Neural cell (in vitro differentiated cells): ENCODE measurements around the gene SP140L.

Experiments
- EP300 ChIP-seq: fragments of 450-650 bp; conservative IDR thresholded peaks from 2 replicates; pipeline ENCODE4 v1.6.1; 2014; ENCODE audit warnings: antibody characterized with exemption, mild to moderate bottlenecking, moderate library complexity; ENCODE audit not compliant: poor library complexity, severe bottlenecking
- EZH2 ChIP-seq: fragments of 200-600, 300-800 bp; shearing (Covaris generic), sonication (generic); IDR thresholded peaks from 2 replicates; pipeline ENCODE4 v1.6.1; 2014; ENCODE audit warnings: antibody characterized with exemption, low read length, borderline replicate concordance, mild to moderate bottlenecking; ENCODE audit not compliant: insufficient read depth, poor library complexity, severe bottlenecking
- POLR2AphosphoS5 ChIP-seq: IDR thresholded peaks from 2 replicates; pipeline ENCODE4 v1.6.1; 2012
- SMC3 ChIP-seq: fragments of 450-650 bp; conservative IDR thresholded peaks from 2 replicates; pipeline ENCODE4 v1.6.1; 2014; ENCODE audit warnings: antibody characterized with exemption, mild to moderate bottlenecking, moderate library complexity; ENCODE audit not compliant: poor library complexity
- TAF1 ChIP-seq: IDR thresholded peaks from 2 replicates; pipeline ENCODE4 v1.6.1; 2012; ENCODE audit warnings: low read depth
- TF ChIP-seq, protein P1 (sequence below): fragments of 450-650 bp; IDR thresholded peaks from 2 replicates; pipeline ENCODE4 v1.5.1; 2014; ENCODE audit warnings: antibody characterized with exemption, mild to moderate bottlenecking, moderate library complexity; ENCODE audit not compliant: poor library complexity, severe bottlenecking
- TF ChIP-seq, protein P2 (sequence below): IDR thresholded peaks from 2 replicates; pipeline ENCODE4 v1.6.1; 2012; ENCODE audit warnings: borderline replicate concordance

DNA sequence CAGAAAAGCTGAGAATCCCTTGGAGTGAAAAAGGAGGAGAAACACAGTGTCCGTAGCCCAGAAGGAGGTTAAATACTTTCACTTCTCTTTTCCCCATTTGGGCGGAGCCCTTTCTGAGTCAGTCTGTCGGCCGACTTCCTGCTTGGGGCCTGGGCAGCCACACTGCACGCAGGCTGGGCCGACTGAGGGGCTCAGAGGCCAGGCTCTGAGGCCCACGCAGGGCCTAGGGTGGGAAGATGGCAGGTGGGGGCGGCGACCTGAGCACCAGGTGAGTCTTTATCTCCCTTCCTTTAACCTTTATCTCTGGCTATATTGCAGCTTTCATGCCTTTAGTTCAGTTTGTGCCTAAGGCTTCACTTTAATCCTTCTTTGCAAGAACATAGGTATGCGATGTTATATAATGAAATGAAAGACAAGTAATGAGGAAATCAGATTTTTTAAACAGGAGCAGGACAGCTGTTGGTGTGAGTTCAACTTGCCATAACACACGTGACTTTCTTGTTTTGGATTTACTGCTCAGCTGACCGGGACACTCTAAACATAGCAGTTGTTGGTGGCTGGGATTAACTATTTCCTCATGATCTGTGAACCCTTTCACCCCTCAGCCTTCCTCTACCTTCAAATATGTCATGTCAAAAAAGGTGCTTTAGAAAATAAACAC lies 89.2 kb downstream of the SP140L start, which contains the start of gene SP100:
- TF ChIP-seq, protein P1, sequence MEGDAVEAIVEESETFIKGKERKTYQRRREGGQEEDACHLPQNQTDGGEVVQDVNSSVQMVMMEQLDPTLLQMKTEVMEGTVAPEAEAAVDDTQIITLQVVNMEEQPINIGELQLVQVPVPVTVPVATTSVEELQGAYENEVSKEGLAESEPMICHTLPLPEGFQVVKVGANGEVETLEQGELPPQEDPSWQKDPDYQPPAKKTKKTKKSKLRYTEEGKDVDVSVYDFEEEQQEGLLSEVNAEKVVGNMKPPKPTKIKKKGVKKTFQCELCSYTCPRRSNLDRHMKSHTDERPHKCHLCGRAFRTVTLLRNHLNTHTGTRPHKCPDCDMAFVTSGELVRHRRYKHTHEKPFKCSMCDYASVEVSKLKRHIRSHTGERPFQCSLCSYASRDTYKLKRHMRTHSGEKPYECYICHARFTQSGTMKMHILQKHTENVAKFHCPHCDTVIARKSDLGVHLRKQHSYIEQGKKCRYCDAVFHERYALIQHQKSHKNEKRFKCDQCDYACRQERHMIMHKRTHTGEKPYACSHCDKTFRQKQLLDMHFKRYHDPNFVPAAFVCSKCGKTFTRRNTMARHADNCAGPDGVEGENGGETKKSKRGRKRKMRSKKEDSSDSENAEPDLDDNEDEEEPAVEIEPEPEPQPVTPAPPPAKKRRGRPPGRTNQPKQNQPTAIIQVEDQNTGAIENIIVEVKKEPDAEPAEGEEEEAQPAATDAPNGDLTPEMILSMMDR, result no peak
- TF ChIP-seq, protein P2, sequence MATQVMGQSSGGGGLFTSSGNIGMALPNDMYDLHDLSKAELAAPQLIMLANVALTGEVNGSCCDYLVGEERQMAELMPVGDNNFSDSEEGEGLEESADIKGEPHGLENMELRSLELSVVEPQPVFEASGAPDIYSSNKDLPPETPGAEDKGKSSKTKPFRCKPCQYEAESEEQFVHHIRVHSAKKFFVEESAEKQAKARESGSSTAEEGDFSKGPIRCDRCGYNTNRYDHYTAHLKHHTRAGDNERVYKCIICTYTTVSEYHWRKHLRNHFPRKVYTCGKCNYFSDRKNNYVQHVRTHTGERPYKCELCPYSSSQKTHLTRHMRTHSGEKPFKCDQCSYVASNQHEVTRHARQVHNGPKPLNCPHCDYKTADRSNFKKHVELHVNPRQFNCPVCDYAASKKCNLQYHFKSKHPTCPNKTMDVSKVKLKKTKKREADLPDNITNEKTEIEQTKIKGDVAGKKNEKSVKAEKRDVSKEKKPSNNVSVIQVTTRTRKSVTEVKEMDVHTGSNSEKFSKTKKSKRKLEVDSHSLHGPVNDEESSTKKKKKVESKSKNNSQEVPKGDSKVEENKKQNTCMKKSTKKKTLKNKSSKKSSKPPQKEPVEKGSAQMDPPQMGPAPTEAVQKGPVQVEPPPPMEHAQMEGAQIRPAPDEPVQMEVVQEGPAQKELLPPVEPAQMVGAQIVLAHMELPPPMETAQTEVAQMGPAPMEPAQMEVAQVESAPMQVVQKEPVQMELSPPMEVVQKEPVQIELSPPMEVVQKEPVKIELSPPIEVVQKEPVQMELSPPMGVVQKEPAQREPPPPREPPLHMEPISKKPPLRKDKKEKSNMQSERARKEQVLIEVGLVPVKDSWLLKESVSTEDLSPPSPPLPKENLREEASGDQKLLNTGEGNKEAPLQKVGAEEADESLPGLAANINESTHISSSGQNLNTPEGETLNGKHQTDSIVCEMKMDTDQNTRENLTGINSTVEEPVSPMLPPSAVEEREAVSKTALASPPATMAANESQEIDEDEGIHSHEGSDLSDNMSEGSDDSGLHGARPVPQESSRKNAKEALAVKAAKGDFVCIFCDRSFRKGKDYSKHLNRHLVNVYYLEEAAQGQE, result no peak
- TF ChIP-seq EP300 (no peak), SMC3 (no peak), POLR2AphosphoS5 (no peak), TAF1 (no peak), EZH2 (no peak)
